Measurements from ENCODE around the gene SLC29A2.

DNA sequence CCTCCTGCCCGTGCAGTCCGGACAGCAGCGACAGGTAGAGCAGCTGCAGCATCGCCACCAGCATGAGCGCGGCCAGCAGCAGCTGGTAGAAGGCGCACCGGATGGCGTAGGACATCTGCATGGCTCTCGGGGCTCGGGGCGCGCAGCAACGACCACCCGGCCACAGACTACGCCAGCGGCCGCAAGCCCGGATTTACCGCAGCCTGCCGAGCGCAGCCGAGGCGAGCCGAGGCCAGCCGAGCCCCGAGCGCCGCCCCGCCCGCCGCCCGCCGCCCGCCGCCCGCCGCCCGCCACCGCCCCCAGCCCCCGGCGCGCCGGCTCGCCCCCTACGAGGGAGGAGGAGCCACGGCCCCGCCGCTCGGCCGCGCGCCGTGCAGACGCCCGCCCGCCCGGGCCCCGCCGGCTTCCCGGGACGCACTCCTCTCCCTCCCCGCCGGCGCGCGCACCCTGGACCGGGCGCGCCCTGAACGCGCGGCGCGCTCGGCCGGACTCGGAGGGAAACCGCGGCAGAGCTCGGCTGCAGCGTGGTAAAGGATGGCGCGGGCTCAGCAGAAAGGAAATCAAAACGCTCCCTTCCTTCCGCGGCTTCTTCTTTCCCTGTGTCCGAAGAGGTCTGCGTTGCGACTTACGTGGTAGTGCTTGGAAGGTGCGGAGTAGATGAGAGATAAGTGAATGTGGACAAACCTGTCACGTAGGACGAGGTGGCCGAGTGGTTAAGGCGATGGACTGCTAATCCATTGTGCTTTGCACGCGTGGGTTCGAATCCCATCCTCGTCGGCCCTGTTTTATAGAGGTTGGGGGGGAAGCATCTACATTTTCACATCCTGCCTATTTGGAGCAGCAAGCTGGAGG lies 23.9 kb downstream of the SLC29A2 start, which contains the start of gene B4GAT1:
- no peak for TF ChIP-seq POLR2A (IDR thresholded peaks at IDR 0.05)
- TF ChIP-seq, protein P1, sequence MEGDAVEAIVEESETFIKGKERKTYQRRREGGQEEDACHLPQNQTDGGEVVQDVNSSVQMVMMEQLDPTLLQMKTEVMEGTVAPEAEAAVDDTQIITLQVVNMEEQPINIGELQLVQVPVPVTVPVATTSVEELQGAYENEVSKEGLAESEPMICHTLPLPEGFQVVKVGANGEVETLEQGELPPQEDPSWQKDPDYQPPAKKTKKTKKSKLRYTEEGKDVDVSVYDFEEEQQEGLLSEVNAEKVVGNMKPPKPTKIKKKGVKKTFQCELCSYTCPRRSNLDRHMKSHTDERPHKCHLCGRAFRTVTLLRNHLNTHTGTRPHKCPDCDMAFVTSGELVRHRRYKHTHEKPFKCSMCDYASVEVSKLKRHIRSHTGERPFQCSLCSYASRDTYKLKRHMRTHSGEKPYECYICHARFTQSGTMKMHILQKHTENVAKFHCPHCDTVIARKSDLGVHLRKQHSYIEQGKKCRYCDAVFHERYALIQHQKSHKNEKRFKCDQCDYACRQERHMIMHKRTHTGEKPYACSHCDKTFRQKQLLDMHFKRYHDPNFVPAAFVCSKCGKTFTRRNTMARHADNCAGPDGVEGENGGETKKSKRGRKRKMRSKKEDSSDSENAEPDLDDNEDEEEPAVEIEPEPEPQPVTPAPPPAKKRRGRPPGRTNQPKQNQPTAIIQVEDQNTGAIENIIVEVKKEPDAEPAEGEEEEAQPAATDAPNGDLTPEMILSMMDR (IDR thresholded peaks at IDR 0.05), result no peak
